Right lobe of liver (tissue), 4 donors: ENCODE results near the gene ALKBH3.

Source experiments
- POLR2A ChIP-seq: fragments of 450-650 bp; IDR thresholded peaks from one replicate; pipeline ENCODE4 v1.6.1; 2017; ENCODE audit warnings: antibody characterized with exemption, mild to moderate bottlenecking
- TF ChIP-seq, protein P1 (sequence below), 4 donors: fragments of 200-600 bp in 3 of 4; fragments of 450-650 bp in 1 of 4; IDR thresholded peaks; one replicate each; pipeline versions ENCODE4 v1.5.1 to v1.8.0; 2016 to 2022; ENCODE audit warnings: antibody characterized with exemption in 4 of 4, mild to moderate bottlenecking in 2 of 4
- donor health status: DM: no; HTN: no; CAD: no.
- donor health status: DM: no; HTN: no; CAD: no.
- donor health status: DM: no; HTN: yes; CAD: no.

DNA sequence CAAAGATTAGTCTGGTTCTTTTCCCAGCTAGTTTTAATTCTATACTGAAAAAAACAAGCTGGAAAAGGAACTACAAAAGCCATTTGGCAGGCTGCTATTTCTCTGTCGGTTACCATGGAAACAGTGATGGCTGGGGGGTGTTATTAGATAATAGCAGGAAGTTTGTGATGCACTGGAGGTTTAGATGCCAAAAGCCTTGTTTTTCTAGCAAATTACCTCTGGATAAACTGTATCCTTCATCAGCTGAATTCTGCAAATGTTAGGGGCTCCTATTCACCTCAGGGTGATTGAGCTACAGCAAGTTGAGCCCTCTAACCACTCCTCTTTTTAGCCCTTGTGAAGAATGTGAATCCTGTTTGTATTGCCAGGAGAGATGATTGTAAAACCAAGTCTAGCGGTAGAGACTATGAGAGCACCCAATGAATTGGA is 25.2 kb downstream of the ALKBH3 start:
- TF ChIP-seq, protein P1, sequence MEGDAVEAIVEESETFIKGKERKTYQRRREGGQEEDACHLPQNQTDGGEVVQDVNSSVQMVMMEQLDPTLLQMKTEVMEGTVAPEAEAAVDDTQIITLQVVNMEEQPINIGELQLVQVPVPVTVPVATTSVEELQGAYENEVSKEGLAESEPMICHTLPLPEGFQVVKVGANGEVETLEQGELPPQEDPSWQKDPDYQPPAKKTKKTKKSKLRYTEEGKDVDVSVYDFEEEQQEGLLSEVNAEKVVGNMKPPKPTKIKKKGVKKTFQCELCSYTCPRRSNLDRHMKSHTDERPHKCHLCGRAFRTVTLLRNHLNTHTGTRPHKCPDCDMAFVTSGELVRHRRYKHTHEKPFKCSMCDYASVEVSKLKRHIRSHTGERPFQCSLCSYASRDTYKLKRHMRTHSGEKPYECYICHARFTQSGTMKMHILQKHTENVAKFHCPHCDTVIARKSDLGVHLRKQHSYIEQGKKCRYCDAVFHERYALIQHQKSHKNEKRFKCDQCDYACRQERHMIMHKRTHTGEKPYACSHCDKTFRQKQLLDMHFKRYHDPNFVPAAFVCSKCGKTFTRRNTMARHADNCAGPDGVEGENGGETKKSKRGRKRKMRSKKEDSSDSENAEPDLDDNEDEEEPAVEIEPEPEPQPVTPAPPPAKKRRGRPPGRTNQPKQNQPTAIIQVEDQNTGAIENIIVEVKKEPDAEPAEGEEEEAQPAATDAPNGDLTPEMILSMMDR (IDR thresholded peaks at IDR 0.05) = no peak
- no peak for TF ChIP-seq POLR2A
